WTC11 (cell line): Measurements from ENCODE around the gene MAP4. TPM values are rescaled to one million over a fixed set of nuclear protein-coding genes. Genes with fewer than 3 reads are reported as not detected.

Source experiments
- ATAC-seq: fragments of 200-7000 bp; cut with Tn5 transposase; 2 replicates; pipeline ENCODE4 v1.10.0; 2021; ENCODE audit warnings: mild to moderate bottlenecking, moderate library complexity
- CTCF ChIA-PET: fragments of 300-600 bp; sonication (Branson Sonifier 250); formaldehyde crosslinking; loops from one replicate; lab custom pipeline; 2021; ENCODE audit warnings: antibody characterized with exemption; lab: Charles Lee
- POLR2A ChIA-PET: fragments of 350-600 bp; sonication (Branson Sonifier 250); formaldehyde crosslinking; loops from one replicate; lab custom pipeline; 2021; ENCODE audit warnings: antibody characterized with exemption; lab: Charles Lee
- DNase-seq: peaks from one replicate; pipeline ENCODE4 v3.0.0; 2021; ENCODE audit warnings: low spot score
- H3K27ac Mint-ChIP-seq: 2 replicates; pipeline ENCODE4 v1.8.0; 2021; ENCODE audit warnings: mixed read lengths
- H3K27me3 Mint-ChIP-seq: 2 replicates; pipeline ENCODE4 v1.8.0; 2021; ENCODE audit warnings: low read depth, mild to moderate bottlenecking, moderate library complexity, mixed read lengths
- H3K36me3 Mint-ChIP-seq: 2 replicates; pipeline ENCODE4 v1.8.0; 2021; ENCODE audit warnings: mixed read lengths
- H3K4me1 Mint-ChIP-seq: 2 replicates; pipeline ENCODE4 v1.8.0; 2022; ENCODE audit warnings: mixed read lengths
- H3K4me3 Mint-ChIP-seq: 2 replicates; pipeline ENCODE4 v1.8.0; 2021; ENCODE audit warnings: mild to moderate bottlenecking, moderate library complexity, mixed read lengths
- H3K9me3 Mint-ChIP-seq: 2 replicates; pipeline ENCODE4 v1.8.0; 2021; ENCODE audit warnings: mixed read lengths
- ATF2 ChIP-seq: sonication (generic); formaldehyde crosslinking; IDR thresholded peaks from 2 replicates; pipeline ENCODE4 v1.8.1; 2022; ENCODE audit warnings: low read depth, missing genetic modification reagents, borderline replicate concordance
- CTCF ChIP-seq: fragments of 200-600 bp; IDR thresholded peaks from 2 replicates; pipeline ENCODE4 v1.8.0; 2022; ENCODE audit warnings: antibody characterized with exemption
- EMX1 ChIP-seq: fragments of 250-450 bp; sonication (Bioruptor Pico); IDR thresholded peaks from 2 replicates; pipeline ENCODE4 v1.8.0; 2021; ENCODE audit warnings: mild to moderate bottlenecking
- ETV6 ChIP-seq: sonication (generic); formaldehyde crosslinking; IDR thresholded peaks from 2 replicates; pipeline ENCODE4 v1.8.1; 2022; ENCODE audit warnings: mild to moderate bottlenecking, missing genetic modification reagents
- FOXJ3 ChIP-seq: sonication (generic); formaldehyde crosslinking; IDR thresholded peaks from 2 replicates; pipeline ENCODE4 v1.9.0; 2021; ENCODE audit warnings: missing genetic modification reagents, mild to moderate bottlenecking, borderline replicate concordance
- GRHL2 ChIP-seq: fragments of 250-450 bp; sonication (Bioruptor Pico); IDR thresholded peaks from 2 replicates; pipeline ENCODE4 v1.8.0; 2022; ENCODE audit warnings: mild to moderate bottlenecking, moderate library complexity; ENCODE audit not compliant: insufficient replicate concordance, severe bottlenecking
- GTF2I ChIP-seq: fragments of 250-450 bp; sonication (Bioruptor Pico); conservative IDR thresholded peaks from 2 replicates; pipeline ENCODE4 v1.4.0; 2021; ENCODE audit warnings: mild to moderate bottlenecking
- HMGXB4 ChIP-seq: sonication (generic); formaldehyde crosslinking; IDR thresholded peaks from 2 replicates; pipeline ENCODE4 v1.8.1; 2023; ENCODE audit warnings: mild to moderate bottlenecking, moderate library complexity, missing genetic modification reagents
- MYBL2 ChIP-seq: sonication (generic); formaldehyde crosslinking; IDR thresholded peaks from 2 replicates; pipeline ENCODE4 v1.8.1; 2023; ENCODE audit warnings: mild to moderate bottlenecking, moderate library complexity, missing genetic modification reagents
- PRDM15 ChIP-seq: sonication (generic); formaldehyde crosslinking; IDR thresholded peaks from 2 replicates; pipeline ENCODE4 v1.8.0; 2022; ENCODE audit warnings: missing genetic modification reagents
- SMAD4 ChIP-seq: sonication (generic); formaldehyde crosslinking; IDR thresholded peaks from 2 replicates; pipeline ENCODE4 v1.8.0; 2022; ENCODE audit warnings: mild to moderate bottlenecking, missing genetic modification reagents
- USF1 ChIP-seq: sonication (generic); formaldehyde crosslinking; IDR thresholded peaks from 2 replicates; pipeline ENCODE4 v1.8.0; 2022; ENCODE audit warnings: mild to moderate bottlenecking, missing genetic modification reagents
- USF2 ChIP-seq: sonication (generic); formaldehyde crosslinking; IDR thresholded peaks from 2 replicates; pipeline ENCODE4 v1.8.1; 2023; ENCODE audit warnings: mild to moderate bottlenecking, missing genetic modification reagents, moderate library complexity
- ZNF138 ChIP-seq: sonication (generic); formaldehyde crosslinking; conservative IDR thresholded peaks from 2 replicates; pipeline ENCODE4 v1.8.1; 2022; ENCODE audit warnings: mild to moderate bottlenecking, moderate library complexity, missing genetic modification reagents
- ZNF263 ChIP-seq: sonication (generic); formaldehyde crosslinking; IDR thresholded peaks from 2 replicates; pipeline ENCODE4 v1.8.1; 2022; ENCODE audit warnings: low read depth, mild to moderate bottlenecking, moderate library complexity, missing genetic modification reagents
- ZNF281 ChIP-seq: sonication (generic); formaldehyde crosslinking; IDR thresholded peaks from 2 replicates; pipeline ENCODE4 v1.8.0; 2023; ENCODE audit warnings: mild to moderate bottlenecking, missing genetic modification reagents
- ZNF317 ChIP-seq: sonication (generic); formaldehyde crosslinking; IDR thresholded peaks from 2 replicates; pipeline ENCODE4 v1.8.1; 2023; ENCODE audit warnings: low read depth, mild to moderate bottlenecking, moderate library complexity, missing genetic modification reagents, borderline replicate concordance
- ZSCAN18 ChIP-seq: fragments of 250-450 bp; sonication (Bioruptor Pico); IDR thresholded peaks from 2 replicates; pipeline ENCODE4 v2.1.2; 2022; ENCODE audit warnings: mild to moderate bottlenecking, moderate library complexity
- total RNA-seq: library from RNA; stranded (reverse); gene quantifications from 3 replicates; pipeline ENCODE4 v1.2.3, GENCODE V29; 2021

MAP4 gene
- total RNA-seq, 1 experiment from 2014 or later: 199 TPM

- no peak for ATAC-seq
- Mint-ChIP-seq H3K36me3 (no peaks in the 10 kb centered on the region), H3K4me1 (no peaks in the 10 kb centered on the region), H3K9me3 (no peaks in the 10 kb centered on the region), H3K27ac (no peak overlapping the region), H3K4me3 (no peak overlapping the region), H3K27me3 (no peaks in the 10 kb centered on the region)
- no peak for DNase-seq
- ChIA-PET CTCF (interaction anchor here (0.6 kb wide), 1 partner anchor 1510 kb away, joined by 3 read pairs; no protein-coding TSS in a partner anchor), POLR2A (no interaction called here)
- TF ChIP-seq ATF2 (CRISPR knock-in tag) (no peak), EMX1 (no peak), USF1 (CRISPR knock-in tag) (no peak), FOXJ3 (CRISPR knock-in tag) (no peak), USF2 (CRISPR knock-in tag) (no peak), ZNF317 (CRISPR knock-in tag) (no peak), ZNF138 (CRISPR knock-in tag) (no peak), GRHL2 (CRISPR knock-in tag) (no peak), GTF2I (CRISPR knock-in tag) (no peak), ZNF281 (CRISPR knock-in tag) (no peak), MYBL2 (no peak), SMAD4 (no peak), ETV6 (no peak), CTCF (no peak), HMGXB4 (CRISPR knock-in tag) (no peak), ZNF263 (CRISPR knock-in tag) (no peak), ZSCAN18 (CRISPR knock-in tag) (no peak), PRDM15 (CRISPR knock-in tag) (no peak)
These were observed 76.0 kb downstream of the MAP4 start for GRCh38 chr3:47940232-47940631.
